Vagina (tissue), 2 donors: ENCODE results near the gene CDC45.

Experiments
- CTCF ChIP-seq, 3 experiments: fragments of 450-650 bp in 2 of 3; fragments of 200-600 bp in 1 of 3; sonication (generic) in 1 of 3; IDR thresholded peaks; one replicate each; pipeline ENCODE4 v1.5.1; 2017 to 2019; ENCODE audit warnings: antibody characterized with exemption in 3 of 3, mild to moderate bottlenecking in 2 of 3, moderate library complexity in 2 of 3
- POLR2AphosphoS5 ChIP-seq, 2 donors: sonication (generic); formaldehyde crosslinking; IDR thresholded peaks; one replicate each; pipeline ENCODE4 v1.9.0; 2017; ENCODE audit warnings: antibody characterized with exemption in 2 of 2, mild to moderate bottlenecking in 2 of 2, low read depth in 1 of 2; ENCODE audit not compliant: insufficient read depth in 1 of 2

GRCh38 chr22:19526076-19526701, 46.5 kb downstream of the CDC45 start:
- TF ChIP-seq CTCF (IDR thresholded peaks at IDR 0.05), result no peak
- no peak for TF ChIP-seq POLR2AphosphoS5 (IDR thresholded peaks at IDR 0.05; ENCODE audit: insufficient read depth in 1 of 2, low read depth in 1 of 2)
